Parathyroid adenoma (tissue), 2 donors: ENCODE results near the gene PTPN1.
A peak's percentile ranks its signal among the peaks of the same experiment; 100 is the strongest.
"Not testable (repeated sequence)": the region's sequence is repeated elsewhere in the genome, so short reads cannot be mapped to it uniquely, and the experiment has no call there.

ENCODE experiments used
- H2AFZ ChIP-seq: fragments of 300-600 bp; sonication (generic); one replicate; pipeline ENCODE4 v1.7.0; 2017; ENCODE audit warnings: antibody characterized with exemption, mild to moderate bottlenecking
- H3K27ac ChIP-seq: fragments of 300-600 bp; sonication (generic); one replicate; pipeline ENCODE4 v1.7.0; 2017
- H3K27me3 ChIP-seq: fragments of 300-600 bp; sonication (generic); one replicate; pipeline ENCODE4 v1.7.0; 2017; ENCODE audit warnings: low read length; ENCODE audit not compliant: control insufficient read depth, insufficient read depth
- H3K36me3 ChIP-seq: fragments of 300-600 bp; sonication (generic); one replicate; pipeline ENCODE4 v1.7.0; 2017; ENCODE audit warnings: low read length; ENCODE audit not compliant: control insufficient read depth, insufficient read depth
- H3K4me1 ChIP-seq: fragments of 300-600 bp; sonication (generic); one replicate; pipeline ENCODE4 v1.7.0; 2017; ENCODE audit warnings: control low read depth
- H3K4me2 ChIP-seq: fragments of 300-600 bp; sonication (generic); one replicate; pipeline ENCODE4 v1.7.0; 2017; ENCODE audit warnings: low read length
- H3K4me3 ChIP-seq: fragments of 300-600 bp; sonication (generic); one replicate; pipeline ENCODE4 v1.7.0; 2017; ENCODE audit warnings: low read depth, low read length
- H3K79me2 ChIP-seq: fragments of 300-600 bp; sonication (generic); one replicate; pipeline ENCODE4 v1.7.0; 2017; ENCODE audit warnings: control low read depth
- H3K9ac ChIP-seq: fragments of 300-600 bp; sonication (generic); one replicate; pipeline ENCODE4 v1.7.0; 2017; ENCODE audit warnings: mild to moderate bottlenecking
- H3K9me3 ChIP-seq: fragments of 300-600 bp; sonication (generic); one replicate; pipeline ENCODE4 v1.7.0; 2017; ENCODE audit warnings: low read length; ENCODE audit not compliant: control insufficient read depth
- TF ChIP-seq, protein P1 (sequence below): fragments of 300-600 bp; sonication (generic); IDR thresholded peaks from one replicate; pipeline ENCODE4 v1.7.0; 2017; ENCODE audit warnings: antibody characterized with exemption, mild to moderate bottlenecking
- donor health status: primary hyperparathyroidism.

Gene PTPN1

DNA sequence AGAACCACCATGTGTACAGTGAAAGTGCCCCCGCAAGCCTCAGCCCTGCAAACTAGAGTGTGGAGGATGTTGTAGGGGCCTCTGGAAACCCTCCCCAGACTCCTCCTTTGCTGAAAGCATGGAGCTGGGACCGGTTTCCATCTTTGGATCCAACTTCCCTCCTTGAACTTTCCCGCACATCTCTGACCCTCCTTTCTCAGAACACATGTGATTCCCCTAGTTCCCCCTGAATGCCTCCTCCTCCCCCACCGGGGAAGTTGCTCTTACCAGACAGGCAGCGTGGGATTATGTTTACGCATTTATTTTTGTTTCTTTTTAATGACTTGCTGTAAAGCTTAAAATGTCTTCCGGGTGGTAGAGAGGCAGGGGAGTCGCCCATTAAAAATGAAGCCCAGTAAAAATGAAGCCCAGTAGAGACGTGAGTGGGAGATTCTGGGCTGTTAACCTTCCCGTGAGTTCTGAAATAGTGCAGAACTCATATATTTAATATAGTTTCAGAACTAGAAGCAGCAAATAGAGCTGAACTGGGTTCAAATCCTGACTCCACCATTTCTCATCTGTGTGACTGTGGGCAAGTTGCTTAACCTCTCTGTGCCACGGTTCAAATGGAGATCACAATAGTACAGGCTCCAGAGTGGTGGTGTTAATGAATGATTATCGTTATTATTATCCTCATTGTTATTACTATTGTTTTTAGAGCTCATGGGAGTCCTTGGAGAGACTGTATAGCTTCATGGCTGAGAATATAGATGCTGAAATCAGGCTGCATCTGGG is 8.0 kb upstream of the PTPN1 start:
- H3K4me3 ChIP-seq: no peak overlapping the region
- H2AFZ ChIP-seq: no peak overlapping the region
- H3K36me3 ChIP-seq: no peaks in the 10 kb centered on the region
- no peak overlapping the region for H3K9ac ChIP-seq
- no peaks in the 10 kb centered on the region for H3K9me3 ChIP-seq
- H3K27me3 ChIP-seq: no peaks in the 10 kb centered on the region
- no peak overlapping the region for H3K4me2 ChIP-seq
- TF ChIP-seq, protein P1, sequence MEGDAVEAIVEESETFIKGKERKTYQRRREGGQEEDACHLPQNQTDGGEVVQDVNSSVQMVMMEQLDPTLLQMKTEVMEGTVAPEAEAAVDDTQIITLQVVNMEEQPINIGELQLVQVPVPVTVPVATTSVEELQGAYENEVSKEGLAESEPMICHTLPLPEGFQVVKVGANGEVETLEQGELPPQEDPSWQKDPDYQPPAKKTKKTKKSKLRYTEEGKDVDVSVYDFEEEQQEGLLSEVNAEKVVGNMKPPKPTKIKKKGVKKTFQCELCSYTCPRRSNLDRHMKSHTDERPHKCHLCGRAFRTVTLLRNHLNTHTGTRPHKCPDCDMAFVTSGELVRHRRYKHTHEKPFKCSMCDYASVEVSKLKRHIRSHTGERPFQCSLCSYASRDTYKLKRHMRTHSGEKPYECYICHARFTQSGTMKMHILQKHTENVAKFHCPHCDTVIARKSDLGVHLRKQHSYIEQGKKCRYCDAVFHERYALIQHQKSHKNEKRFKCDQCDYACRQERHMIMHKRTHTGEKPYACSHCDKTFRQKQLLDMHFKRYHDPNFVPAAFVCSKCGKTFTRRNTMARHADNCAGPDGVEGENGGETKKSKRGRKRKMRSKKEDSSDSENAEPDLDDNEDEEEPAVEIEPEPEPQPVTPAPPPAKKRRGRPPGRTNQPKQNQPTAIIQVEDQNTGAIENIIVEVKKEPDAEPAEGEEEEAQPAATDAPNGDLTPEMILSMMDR: no peak
- no peaks in the 10 kb centered on the region for H3K79me2 ChIP-seq
- peaks cover 9% of the 10 kb centered on the region for H3K4me1 ChIP-seq
- H3K27ac ChIP-seq: no peak overlapping the region

DNA sequence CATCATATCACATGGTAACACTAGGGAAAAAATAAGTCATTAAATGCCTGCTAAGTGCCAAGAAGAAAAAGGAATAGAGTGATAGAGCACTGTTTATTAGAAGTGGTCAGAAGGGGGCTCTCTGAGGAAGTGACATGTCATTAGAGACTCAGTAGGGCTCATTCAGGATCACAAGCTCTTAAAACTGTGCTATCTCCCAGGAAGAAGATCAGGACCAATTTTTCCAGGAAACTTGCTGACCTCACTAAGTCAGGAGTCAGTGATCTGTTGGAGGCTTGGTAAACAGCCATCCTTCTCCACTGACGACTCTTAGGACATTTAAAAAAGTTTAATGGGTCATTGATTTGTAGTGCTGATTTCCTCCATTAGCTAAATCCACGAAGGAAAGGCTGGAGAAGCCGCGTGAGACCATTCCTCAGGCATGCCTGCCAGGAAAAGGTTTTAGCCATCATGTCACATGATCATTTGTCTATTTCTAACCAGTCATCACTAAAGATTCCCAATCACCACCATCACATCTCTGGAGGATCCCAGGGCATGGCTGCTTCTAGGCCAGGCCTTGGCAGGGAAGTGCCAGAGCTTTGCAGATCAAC is 5.9 kb upstream of the PTPN1 start:
- TF ChIP-seq, protein P1: peak; percentile 51
- Histone ChIP-seq H3K9me3 (no peaks in the 10 kb centered on the region), H2AFZ (peak overlapping the region; percentile 63), H3K27ac (peak overlapping the region; percentile 56), H3K27me3 (no peaks in the 10 kb centered on the region), H3K36me3 (no peaks in the 10 kb centered on the region), H3K9ac (no peak overlapping the region), H3K4me3 (no peak overlapping the region), H3K4me1 (peaks cover 9% of the 10 kb centered on the region), H3K4me2 (no peak overlapping the region), H3K79me2 (no peaks in the 10 kb centered on the region)

DNA sequence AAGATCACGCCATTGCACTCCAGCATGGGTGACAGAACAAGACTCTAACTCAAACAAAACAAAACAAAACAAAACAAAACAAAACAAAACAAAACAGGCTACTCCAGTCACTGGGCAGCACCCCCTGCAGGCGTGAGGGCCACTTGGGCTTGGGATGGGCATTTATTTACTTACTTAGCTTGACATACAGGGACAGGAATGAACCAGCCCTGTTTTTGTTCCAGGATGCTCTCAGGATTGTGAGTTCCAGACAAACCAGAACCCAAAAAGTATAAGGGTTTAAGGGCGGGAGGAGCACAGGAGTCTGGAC is 4.0 kb upstream of the PTPN1 start:
- H3K4me1 ChIP-seq: peaks cover 9% of the 10 kb centered on the region
- H3K27me3 ChIP-seq: no peaks in the 10 kb centered on the region
- H3K9me3 ChIP-seq: no peaks in the 10 kb centered on the region
- H2AFZ ChIP-seq: no peak overlapping the region
- no peak overlapping the region for H3K4me3 ChIP-seq
- H3K4me2 ChIP-seq: no peak overlapping the region
- TF ChIP-seq, protein P1: no peak
- H3K79me2 ChIP-seq: peaks cover 9% of the 10 kb centered on the region
- H3K27ac ChIP-seq: no peak overlapping the region
- H3K36me3 ChIP-seq: no peaks in the 10 kb centered on the region
- no peak overlapping the region for H3K9ac ChIP-seq

DNA sequence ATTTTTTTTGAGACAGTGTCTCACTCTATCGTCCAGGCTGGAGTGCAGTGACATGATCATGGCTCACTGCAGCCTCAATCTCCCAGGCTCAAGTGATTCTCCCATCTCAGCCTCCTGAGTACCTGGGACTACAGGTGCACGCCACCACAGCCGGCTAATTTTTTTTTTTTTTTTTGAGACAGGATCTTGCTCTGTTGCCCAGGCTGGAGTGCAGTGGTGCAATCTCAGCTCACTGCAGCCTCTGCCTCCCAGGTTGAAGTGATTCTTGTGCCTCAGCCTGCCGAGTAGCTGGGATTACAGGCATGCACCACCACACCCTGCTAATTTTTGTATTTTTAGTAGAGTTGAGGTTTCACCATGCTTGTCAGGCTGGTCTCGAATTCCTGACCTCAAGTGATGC is 2.4 kb upstream of the PTPN1 start:
- not testable (repeated sequence) for H3K36me3 ChIP-seq, H3K4me1 ChIP-seq, H3K9ac ChIP-seq, H3K9me3 ChIP-seq, H3K4me2 ChIP-seq, H3K27ac ChIP-seq, H3K4me3 ChIP-seq, H2AFZ ChIP-seq, H3K27me3 ChIP-seq
- peaks cover 18% of the 10 kb centered on the region for H3K79me2 ChIP-seq

DNA sequence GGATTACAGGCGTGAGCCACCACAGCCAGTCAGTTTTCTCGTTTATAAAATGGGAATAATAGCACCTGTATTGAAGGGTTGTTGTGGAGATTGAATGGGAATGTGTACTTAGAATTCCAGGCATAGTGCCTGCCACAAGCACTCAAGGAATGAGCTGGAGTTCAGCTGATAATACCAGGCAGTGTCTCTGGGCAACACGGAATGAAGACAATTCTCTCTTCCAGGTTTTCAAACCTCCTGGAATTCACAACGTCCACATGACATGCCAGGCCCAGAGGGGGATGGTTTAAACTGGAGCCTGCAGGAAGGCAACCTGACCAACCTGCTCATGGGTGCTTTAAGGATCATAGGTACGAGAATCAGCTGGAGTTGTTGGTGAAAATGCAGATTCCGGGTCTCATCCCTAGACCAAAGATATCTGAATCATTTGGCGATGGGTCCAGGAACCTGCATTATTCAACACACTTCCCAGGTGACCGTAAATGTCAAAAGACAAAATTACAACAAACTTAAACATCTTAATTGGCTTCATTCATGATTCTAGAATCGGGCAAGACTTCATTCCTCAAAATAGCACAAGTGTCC is 1.9 kb upstream of the PTPN1 start:
- TF ChIP-seq, protein P1: no peak
- Histone ChIP-seq H3K36me3 (no peaks in the 10 kb centered on the region), H3K4me1 (peaks cover 9% of the 10 kb centered on the region), H2AFZ (no peak overlapping the region), H3K27ac (no peak overlapping the region), H3K27me3 (no peaks in the 10 kb centered on the region), H3K4me2 (no peak overlapping the region), H3K79me2 (peaks cover 22% of the 10 kb centered on the region), H3K4me3 (no peak overlapping the region), H3K9ac (no peak overlapping the region), H3K9me3 (no peaks in the 10 kb centered on the region)
